Osteoblast (primary cell): ENCODE results near the gene PCDHGB5. TPM values are rescaled to one million over a fixed set of nuclear protein-coding genes. Genes with fewer than 3 reads are reported as not detected.
"Not testable (repeated sequence)": the region's sequence is repeated elsewhere in the genome, so short reads cannot be mapped to it uniquely, and the experiment has no call there.

Source experiments
- DNase-seq: peaks from one replicate; pipeline ENCODE4 v3.0.0; 2011; ENCODE audit warnings: low spot score, mixed read lengths; ENCODE audit not compliant: insufficient read length; ENCODE audit errors: missing footprints
- H2AFZ ChIP-seq: 2 replicates; pipeline ENCODE4 v1.6.0; 2011; ENCODE audit warnings: mild to moderate bottlenecking, low read length
- H3K27ac ChIP-seq: 2 replicates; pipeline ENCODE4 v1.5.1; 2011; ENCODE audit warnings: mild to moderate bottlenecking, low read depth, low read length, moderate library complexity
- H3K27me3 ChIP-seq: 2 replicates; pipeline ENCODE4 v1.6.0; 2012; ENCODE audit warnings: mild to moderate bottlenecking, control low read depth, inconsistent platforms, low read length, moderate library complexity; ENCODE audit not compliant: insufficient read depth
- H3K36me3 ChIP-seq: 2 replicates; pipeline ENCODE4 v1.5.1; 2011; ENCODE audit warnings: mild to moderate bottlenecking, low read length, control low read depth, moderate library complexity; ENCODE audit not compliant: insufficient read depth
- H3K4me1 ChIP-seq: 2 replicates; pipeline ENCODE4 v1.5.1; 2011; ENCODE audit warnings: mild to moderate bottlenecking, low read length, control low read depth, moderate library complexity; ENCODE audit not compliant: insufficient read depth
- H3K4me2 ChIP-seq: 2 replicates; pipeline ENCODE4 v1.6.0; 2011; ENCODE audit warnings: mild to moderate bottlenecking, low read length; ENCODE audit not compliant: insufficient read depth
- H3K4me3 ChIP-seq: fragments of 200-600 bp; sonication (generic); 3 replicates; pipeline ENCODE4 v1.5.1; 2012; ENCODE audit warnings: mild to moderate bottlenecking, low read length, inconsistent platforms; ENCODE audit not compliant: insufficient read depth
- H3K79me2 ChIP-seq: 2 replicates; pipeline ENCODE4 v1.6.0; 2012; ENCODE audit warnings: mild to moderate bottlenecking, low read length, control low read depth, inconsistent platforms; ENCODE audit not compliant: insufficient read depth
- H3K9me3 ChIP-seq: 2 replicates; pipeline ENCODE4 v1.5.1; 2011; ENCODE audit warnings: low read depth, low read length, control low read depth
- H4K20me1 ChIP-seq: 2 replicates; pipeline ENCODE4 v1.6.0; 2012; ENCODE audit warnings: mild to moderate bottlenecking, low read length, control low read depth; ENCODE audit not compliant: insufficient read depth
- CTCF ChIP-seq: IDR thresholded peaks from 2 replicates; pipeline ENCODE4 v1.5.1; 2011; ENCODE audit warnings: mild to moderate bottlenecking, low read depth, low read length, moderate library complexity; ENCODE audit errors: extremely low read depth
- total RNA-seq: library from RNA; depleted of rRNA; stranded (reverse); fragments of >200 nt; gene quantifications from 2 replicates; pipeline ENCODE4 v1.2.3, GENCODE V29; 2012

PCDHGB5 gene
- total RNA-seq, 1 donor, result 24.2 TPM

- H3K27ac ChIP-seq, result no peak within 1 kb of the TSS
- no peaks in the 10 kb centered on the region for H3K79me2 ChIP-seq
- H2AFZ ChIP-seq, result peak within 1 kb of the TSS; percentile 71
- H4K20me1 ChIP-seq, result no peaks in the 10 kb centered on the region
- H3K4me1 ChIP-seq, result no peaks in the 10 kb centered on the region
- peaks cover 3% of the 10 kb centered on the region for H3K9me3 ChIP-seq
- peak within 1 kb of the TSS; percentile 80 for H3K4me2 ChIP-seq
- H3K27me3 ChIP-seq, result peaks cover 11% of the 10 kb centered on the region
- TF ChIP-seq CTCF, result peak; percentile 79
- peak within 1 kb of the TSS; percentile 68 for H3K4me3 ChIP-seq
- H3K36me3 ChIP-seq, result no peaks in the 10 kb centered on the region
- peak; percentile 94 for DNase-seq
These were observed 15.2 kb downstream of the PCDHGB5 start, which contains the start of gene PCDHGA10 for GRCh38 chr5:141412854-141413539. Gene PCDHGA10 (plus strand): TSS chr5:141412987. CDS start chr5:141413176, 189 bp downstream.

GRCh38 chr5:141413540-141414069 lies 15.9 kb downstream of the PCDHGB5 start:
- H2AFZ ChIP-seq, result peak overlapping the region; percentile 71
- peaks cover 3% of the 10 kb centered on the region for H3K9me3 ChIP-seq

GRCh38 chr5:141414548-141415274 lies 17.0 kb downstream of the PCDHGB5 start:
- H4K20me1 ChIP-seq, H3K4me3 ChIP-seq, H3K36me3 ChIP-seq, H3K4me2 ChIP-seq, H3K4me1 ChIP-seq, H3K27ac ChIP-seq, H3K27me3 ChIP-seq, H3K9me3 ChIP-seq, H2AFZ ChIP-seq, DNase-seq, H3K79me2 ChIP-seq: not testable (repeated sequence)

More at GRCh38 chr5:141413540-141414069, 15.9 kb downstream of the PCDHGB5 start:
- Histone ChIP-seq H4K20me1 (no peaks in the 10 kb centered on the region), H3K79me2 (no peaks in the 10 kb centered on the region), H3K4me2 (peak overlapping the region; percentile 80), H3K27ac (no peak overlapping the region), H3K27me3 (peaks cover 11% of the 10 kb centered on the region), H3K4me3 (peak overlapping the region; percentile 68), H3K4me1 (no peaks in the 10 kb centered on the region), H3K36me3 (no peaks in the 10 kb centered on the region)
- DNase-seq, result no peak
- TF ChIP-seq CTCF, result no peak

GRCh38 chr5:141415275-141415618 lies 17.5 kb downstream of the PCDHGB5 start:
- H4K20me1 ChIP-seq, result not testable (repeated sequence)

More at GRCh38 chr5:141415275-141415618, 17.5 kb downstream of the PCDHGB5 start:
- not testable (repeated sequence) for H3K4me1 ChIP-seq, H3K4me3 ChIP-seq, H2AFZ ChIP-seq, H3K27me3 ChIP-seq, DNase-seq, H3K9me3 ChIP-seq, H3K4me2 ChIP-seq, H3K36me3 ChIP-seq, H3K79me2 ChIP-seq, H3K27ac ChIP-seq
